Activated CD4-positive, alpha-beta T cell treated with anti-CD3 and anti-CD28 coated beads for 4 hours (primary cell): ENCODE results near the gene LAG3.

Experiments used
- DNase-seq, 2 donors: peaks; one replicate each; pipeline ENCODE4 v3.0.0-alpha.2; 2020

LAG3 gene

DNA sequence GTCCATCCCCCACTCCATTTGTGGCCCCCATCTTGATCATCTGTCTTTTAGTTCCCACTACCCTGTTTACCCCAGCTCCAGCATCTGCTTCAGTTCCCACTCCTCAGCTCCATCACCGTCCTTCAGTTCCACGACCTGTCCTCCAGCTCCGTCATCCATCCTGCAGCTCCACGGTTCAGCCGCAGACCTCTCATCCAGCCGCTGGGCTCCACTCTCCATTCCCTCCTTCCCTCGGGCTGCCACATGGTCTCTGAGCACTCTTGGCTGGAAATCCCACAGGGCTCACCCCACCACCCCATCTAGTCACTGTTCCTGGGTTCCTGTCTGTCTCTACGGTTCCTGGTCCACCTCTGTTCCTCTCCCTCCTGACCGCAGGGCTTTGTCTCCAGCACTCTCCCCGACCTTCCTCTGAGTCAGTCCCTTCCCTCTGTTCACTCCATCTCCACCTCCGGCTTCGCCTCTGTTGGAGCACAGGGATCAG lies 52.6 kb downstream of the LAG3 start:
- DNase-seq: no peak

DNA sequence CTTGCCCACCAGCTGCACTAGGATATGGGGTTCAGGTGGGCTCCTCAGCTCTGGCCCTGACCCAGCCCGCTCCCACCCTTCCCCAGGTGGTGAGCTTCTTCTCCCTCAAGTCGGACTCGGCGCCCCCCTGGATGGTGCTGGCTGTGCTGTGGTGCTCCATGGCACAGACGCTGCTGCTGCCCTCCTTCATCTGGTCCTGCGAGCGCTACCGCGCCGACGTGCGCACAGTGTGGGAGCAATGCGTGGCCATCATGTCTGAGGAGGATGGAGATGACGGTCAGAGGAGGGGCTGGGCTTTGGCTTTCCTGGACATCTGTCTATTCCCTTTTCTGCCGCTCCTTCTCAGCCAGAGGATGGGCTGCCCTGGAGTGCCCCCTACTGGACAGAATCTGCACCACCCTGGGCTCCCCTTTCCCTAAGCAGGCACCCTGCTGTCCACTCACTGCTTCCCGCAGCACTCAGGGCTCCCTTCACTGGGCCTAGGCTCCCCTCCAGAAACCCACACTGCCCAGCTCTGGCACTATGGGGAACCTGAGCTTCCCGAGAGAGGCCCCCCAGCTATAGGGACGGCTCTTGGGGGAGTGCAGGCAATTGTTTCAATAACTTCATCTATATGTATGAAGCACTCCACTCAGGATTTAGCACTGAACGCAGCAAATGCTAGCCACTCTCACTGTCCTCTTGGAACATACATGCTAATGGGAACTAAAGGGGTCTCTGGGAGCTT lies 53.2 kb downstream of the LAG3 start:
- DNase-seq: peak; percentile 73 to 87

DNA sequence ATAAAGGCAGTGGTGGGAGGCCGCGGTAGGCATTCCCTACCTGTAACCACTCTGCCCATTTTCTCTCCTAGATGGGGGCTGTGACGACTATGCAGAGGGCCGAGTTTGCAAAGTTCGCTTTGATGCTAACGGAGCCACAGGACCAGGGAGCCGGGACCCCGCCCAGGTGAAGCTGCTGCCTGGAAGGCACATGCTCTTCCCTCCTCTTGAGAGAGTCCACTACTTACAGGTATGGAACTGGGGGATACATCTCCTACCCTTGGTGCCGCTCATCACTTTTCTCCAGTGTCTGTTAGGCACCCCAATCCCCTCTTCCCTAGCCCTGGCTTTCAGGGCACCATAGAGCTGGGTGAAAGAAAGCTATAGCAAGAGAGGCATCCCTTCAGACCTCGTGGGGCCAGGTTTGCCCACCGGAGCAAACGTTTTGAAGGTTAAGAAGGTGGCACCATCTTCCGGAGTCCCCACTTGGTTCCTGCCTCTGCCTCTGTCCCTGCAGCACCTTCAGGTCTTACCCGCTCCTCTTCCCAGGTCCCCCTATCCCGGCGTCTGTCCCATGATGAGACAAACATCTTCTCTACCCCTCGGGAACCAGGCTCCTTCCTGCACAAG lies 53.9 kb downstream of the LAG3 start:
- no peak for DNase-seq

- DNase-seq: no peak
Observed at GRCh38 chr12:6826734-6827436, 54.6 kb downstream of the LAG3 start.

- DNase-seq: peak; percentile 50 to 55
Observed at GRCh38 chr12:6827437-6827911, 55.2 kb downstream of the LAG3 start.
